H1 (cell line): ENCODE measurements around the gene CNBD2. TPM values are rescaled to one million over a fixed set of nuclear protein-coding genes. Genes with fewer than 3 reads are reported as not detected.

Experiments
- SP4 ChIP-seq: IDR thresholded peaks from 2 replicates; pipeline ENCODE4 v1.6.1; 2012; ENCODE audit warnings: low read length, inconsistent platforms
- polyA plus RNA-seq, 7 experiments: library from polyadenylated mRNA; depleted of rRNA in 3 of 7; stranded (reverse) in 5 of 7; unstranded in 2 of 7; fragments of >200 nt in 5 of 7; fragments of 200-250 nt in 2 of 7; gene quantifications; 1 replicate in 5 of 7; 2 replicates in 1 of 7; 4 replicates in 1 of 7; pipeline versions ENCODE4 v1.2.1 to v1.2.3, GENCODE V29; 2011 to 2013; ENCODE audit warnings: missing spikeins in 2 of 7, mixed read lengths in 2 of 7
- total RNA-seq: library from RNA; stranded (reverse); fragmentation: NEBNext Ultra II Directional; extraction: Animal tissue kit (Norgen Biotek cat#: 25700); gene quantifications from 2 replicates; pipeline ENCODE4 v1.2.1, GENCODE V29; 2021

The CNBD2 gene
- total and polyA plus RNA-seq, 2 of the 8 experiments (the other 6 are each of a cell fraction or from before 2014, with no cell fraction given): 2.6 to 4.5 TPM

DNA sequence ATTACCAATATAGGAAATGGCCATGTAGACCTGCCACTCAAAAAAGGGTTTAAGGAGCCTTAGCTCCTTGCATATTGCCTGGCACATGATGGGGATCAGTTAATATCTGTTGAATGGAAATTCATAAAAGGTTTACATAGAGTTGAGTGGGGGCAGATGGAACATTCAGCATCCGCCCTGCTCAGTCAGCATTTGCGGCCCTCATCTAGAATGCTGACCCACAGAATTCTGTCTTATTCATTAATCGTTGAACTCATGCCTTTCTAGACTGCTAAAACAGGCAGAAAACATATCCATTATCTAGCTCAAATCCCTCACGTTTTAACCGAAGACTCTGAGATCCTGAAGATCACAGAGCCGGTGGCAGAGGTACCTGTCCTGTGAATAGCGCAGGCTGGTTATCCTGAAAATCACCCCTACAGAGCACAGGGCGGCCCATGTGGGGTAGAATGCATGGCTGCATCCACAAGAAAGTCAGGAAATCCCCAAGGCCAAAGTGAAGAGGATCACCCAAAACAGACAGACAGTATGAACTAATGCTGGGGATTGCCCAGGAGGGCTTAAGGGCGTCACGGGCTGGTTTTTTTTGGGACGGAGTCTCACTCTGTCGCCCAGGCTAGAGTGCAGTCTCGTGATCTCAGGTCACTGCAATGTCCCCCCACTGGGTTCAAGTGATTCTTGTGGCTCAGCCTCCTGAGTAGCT is 59.9 kb downstream of the CNBD2 start (continued):
- TF ChIP-seq SP4: no peak
